Pancreas (tissue), 10 donors: Measurements from ENCODE around the gene IQCK. TPM values are rescaled to one million over a fixed set of nuclear protein-coding genes. Genes with fewer than 3 reads are reported as not detected.

Experiments
- ATAC-seq, 4 donors: fragments of 200-7000 bp; cut with Tn5 transposase; one replicate each; pipeline versions ENCODE4 v1.8.0 to v1.9.1; 2020; ENCODE audit warnings: mild to moderate bottlenecking in 4 of 4, moderate library complexity in 4 of 4
- DNase-seq, 6 donors: peaks; one replicate each; pipeline ENCODE4 v3.0.0-alpha.2; 2020
- FAIRE-seq: peaks from 2 replicates; lab custom pipeline; 2012; peaks lifted over from hg19 to GRCh38; lab: Jason Lieb, UNC
- H3K27ac ChIP-seq, 4 donors: fragments of 200-600 bp; sonication (generic); 1 replicate in 3 of 4; 2 replicates in 1 of 4; pipeline versions ENCODE4 v1.5.0 to v1.8.0; 2020
- H3K27me3 ChIP-seq, 4 donors: fragments of 200-600 bp; one replicate each; pipeline ENCODE4 v1.8.0; 2021
- H3K36me3 ChIP-seq, 3 donors: fragments of 200-600 bp; sonication (generic) in 1 of 3; one replicate each; pipeline versions ENCODE4 v1.5.0 to v1.8.0; 2020 to 2021
- H3K4me1 ChIP-seq, 3 donors: fragments of 200-600 bp; one replicate each; pipeline ENCODE4 v1.8.0; 2021
- H3K4me3 ChIP-seq, 4 donors: fragments of 200-600 bp; sonication (generic) in 2 of 4; one replicate each; pipeline versions ENCODE4 v1.5.0 to v1.8.0; 2020 to 2021
- H3K9me3 ChIP-seq, 4 donors: fragments of 200-600 bp; one replicate each; pipeline ENCODE4 v1.8.0; 2021
- CTCF ChIP-seq, 4 donors: fragments of 200-600 bp; sonication (generic) in 3 of 4; IDR thresholded peaks; one replicate each; pipeline versions ENCODE4 v1.5.0 to v1.8.0; 2021; ENCODE audit warnings: antibody characterized with exemption in 4 of 4
- WGBS, 2 donors: extraction: QIAGEN DNeasy Blood & Tissue Kit; methylation state at CpG; one replicate each; pipeline ENCODE4 v1.1.7; 2013; 5-methylcytosine and 5-hydroxymethylcytosine counted together
- intact Hi-C, 3 donors: fragments of 100-400 bp; cut with DNase I; formaldehyde crosslinking; loops; one replicate each; pipeline versions ENCODE4 v1.11.1 to v1.14.2; 2022
- polyA plus RNA-seq, 2 donors: library from polyadenylated mRNA; stranded (reverse); fragments of 200-250 nt; gene quantifications; one replicate each; pipeline ENCODE4 v1.2.3, GENCODE V29; 2013
- total RNA-seq, 6 donors: library from RNA; stranded (reverse); fragmentation: NEBNext Ultra II Directional in 4 of 6; extraction: Animal tissue kit (Norgen Biotek cat#: 25700) in 4 of 6; gene quantifications; one replicate each; pipeline versions ENCODE4 v1.2.1 to v1.2.4, GENCODE V29; 2021 to 2023
- donor health status: healthy with polysubstance abuse.
- donor health status: DM: no; HTN: no; CAD: no; lungs with moderate emphysema.
- donor health status: DM: no; HTN: no; CAD: no.
- donor health status: control.
- donor health status: control.
- donor health status: Bipolar disorder and iron deficiency.
- donor health status: DM: yes; HTN: yes; CAD: no.
- donor health status: DM: no; HTN: no; CAD: no.
- donor health status: DM: no; HTN: no; CAD: no.
- donor health status: DM: yes; HTN: yes; CAD: no.

Gene IQCK
- total and polyA plus RNA-seq, 8 donors, result 6.7 to 15.5 (median 10.9) TPM

- H3K4me1 ChIP-seq, result no peaks in the 10 kb centered on the region
- H3K9me3 ChIP-seq, result no peaks in the 10 kb centered on the region
- no peaks in the 10 kb centered on the region for H3K36me3 ChIP-seq
- FAIRE-seq (no peak), DNase-seq (no peak), ATAC-seq (no peak)
- intact Hi-C loops, result no loop called here
- WGBS, 2 donors, result 93 to 95% methylated on average over 5 of the region's 5 CpGs
- H3K27me3 ChIP-seq, result no peaks in the 10 kb centered on the region
- H3K4me3 ChIP-seq, result no peak overlapping the region
- TF ChIP-seq CTCF (IDR thresholded peaks at IDR 0.05), result no peak
- H3K27ac ChIP-seq, result no peak overlapping the region
These were observed 115.5 kb downstream of the IQCK start for GRCh38 chr16:19833581-19833980.

- FAIRE-seq, result no peak
- Histone ChIP-seq H3K4me3 (no peak overlapping the region), H3K4me1 (no peaks in the 10 kb centered on the region), H3K27ac (no peak overlapping the region), H3K9me3 (no peaks in the 10 kb centered on the region), H3K27me3 (no peaks in the 10 kb centered on the region), H3K36me3 (no peaks in the 10 kb centered on the region)
- TF ChIP-seq CTCF (IDR thresholded peaks at IDR 0.05), result no peak
- intact Hi-C loops, result no loop called here
- no peak for ATAC-seq
- no peak for DNase-seq
- 91 to 92% methylated on average over 3 of the region's 3 CpGs for WGBS, 2 donors
These were observed 117.1 kb downstream of the IQCK start for GRCh38 chr16:19835196-19835595.

- no peaks in the 10 kb centered on the region for H3K4me1 ChIP-seq
- H3K36me3 ChIP-seq, result no peaks in the 10 kb centered on the region
- intact Hi-C loops, result no loop called here
- ATAC-seq, result peak in 2 of 4 donors; percentile 34 to 51
- H3K9me3 ChIP-seq, result no peaks in the 10 kb centered on the region
- H3K4me3 ChIP-seq, result no peak overlapping the region
- no peak overlapping the region for H3K27ac ChIP-seq
- no peak for TF ChIP-seq CTCF (IDR thresholded peaks at IDR 0.05)
- DNase-seq, result no peak
- no peak for FAIRE-seq
- no peaks in the 10 kb centered on the region for H3K27me3 ChIP-seq
These were observed 117.9 kb downstream of the IQCK start for GRCh38 chr16:19835968-19836421.

- FAIRE-seq (no peak), DNase-seq (no peak), ATAC-seq (no peak)
- WGBS, 2 donors, result 85 to 86% methylated on average over 6 of the region's 6 CpGs
- Histone ChIP-seq H3K9me3 (no peaks in the 10 kb centered on the region), H3K27ac (no peak overlapping the region), H3K36me3 (no peaks in the 10 kb centered on the region), H3K27me3 (no peaks in the 10 kb centered on the region), H3K4me1 (no peaks in the 10 kb centered on the region), H3K4me3 (no peak overlapping the region)
- no peak for TF ChIP-seq CTCF (IDR thresholded peaks at IDR 0.05)
- intact Hi-C loops, result no loop called here
These were observed 119.4 kb downstream of the IQCK start for GRCh38 chr16:19837331-19837980.

GRCh38 chr16:19837984-19838707, 120.1 kb downstream of the IQCK start:
- Histone ChIP-seq H3K27me3 (no peaks in the 10 kb centered on the region), H3K27ac (no peak overlapping the region), H3K4me3 (no peak overlapping the region), H3K36me3 (no peaks in the 10 kb centered on the region), H3K4me1 (no peaks in the 10 kb centered on the region), H3K9me3 (no peaks in the 10 kb centered on the region)
- no peak for ATAC-seq
- FAIRE-seq, result no peak
- intact Hi-C loops, result no loop called here
- no peak for TF ChIP-seq CTCF (IDR thresholded peaks at IDR 0.05)
- no peak for DNase-seq
- 86 to 89% methylated on average over 13 of the region's 13 CpGs for WGBS, 2 donors
